Measurements from ENCODE around the gene CYTH3.

The CYTH3 gene

GRCh38 chr7:6161463-6162330 lies 110.7 kb downstream of the CYTH3 start:
- no peak for DNase-seq (ENCODE audit: low read depth)
- H3K4me3 ChIP-seq (ENCODE audit: low read length), result no peak overlapping the region
- TF ChIP-seq CTCF (conservative IDR thresholded peaks at IDR 0.05; ENCODE audit: low read depth, low read length), result no peak

- H3K4me3 ChIP-seq (ENCODE audit: low read length), result no peak overlapping the region
- peak; percentile 14 for DNase-seq (ENCODE audit: low read depth)
- peak; percentile 84 for TF ChIP-seq CTCF (conservative IDR thresholded peaks at IDR 0.05; ENCODE audit: low read depth, low read length)
These were observed 112.2 kb downstream of the CYTH3 start for GRCh38 chr7:6160191-6160623.

- DNase-seq (ENCODE audit: low read depth), result no peak
- no peak overlapping the region for H3K4me3 ChIP-seq (ENCODE audit: low read length)
- TF ChIP-seq CTCF (conservative IDR thresholded peaks at IDR 0.05; ENCODE audit: low read depth, low read length), result no peak
These were observed 112.8 kb downstream of the CYTH3 start for GRCh38 chr7:6159524-6160031.

- no peak for DNase-seq (ENCODE audit: low read depth)
- TF ChIP-seq CTCF (conservative IDR thresholded peaks at IDR 0.05; ENCODE audit: low read depth, low read length), result no peak
These were observed 113.3 kb downstream of the CYTH3 start for GRCh38 chr7:6159097-6159483.

GRCh38 chr7:6158424-6159096 lies 113.9 kb downstream of the CYTH3 start:
- no peak for TF ChIP-seq CTCF (conservative IDR thresholded peaks at IDR 0.05; ENCODE audit: low read depth, low read length)
- DNase-seq (ENCODE audit: low read depth), result no peak
- no peak overlapping the region for H3K4me3 ChIP-seq (ENCODE audit: low read length)

More at GRCh38 chr7:6159097-6159483, 113.3 kb downstream of the CYTH3 start:
- H3K4me3 ChIP-seq (ENCODE audit: low read length), result no peak overlapping the region

- no peak for DNase-seq (ENCODE audit: low read depth)
- no peak for TF ChIP-seq CTCF (conservative IDR thresholded peaks at IDR 0.05; ENCODE audit: low read depth, low read length)
- H3K4me3 ChIP-seq (ENCODE audit: low read length), result no peak overlapping the region
These were observed 114.6 kb downstream of the CYTH3 start for GRCh38 chr7:6157685-6158423.
